G401 (cell line): ENCODE results near the gene FAM76A. TPM values are rescaled to one million over a fixed set of nuclear protein-coding genes. Genes with fewer than 3 reads are reported as not detected.

Experiments used
- total RNA-seq: library from RNA; depleted of rRNA; stranded (reverse); fragments of >200 nt; shearing (Covaris generic); gene quantifications from 2 replicates; pipeline ENCODE4 v1.2.3, GENCODE V29; 2014; rRNA removed

The FAM76A gene
- total RNA-seq, 1 experiment from 2014 or later: 13.6 TPM

Other genes starting within 250 kb of the FAM76A start
- gene WASF2, start 235.8 kb upstream of the FAM76A start, total RNA-seq: 10.4 and 14.2 TPM in 2 replicates
- gene AHDC1, start 121.8 kb upstream of the FAM76A start, total RNA-seq: 6.5 and 8.1 TPM in 2 replicates
- not detected in 2 replicates for gene FGR, start 90.8 kb upstream of the FAM76A start, total RNA-seq
- gene IFI6, start 53.8 kb upstream of the FAM76A start, total RNA-seq: 48.2 and 49.3 TPM in 2 replicates
- gene STX12, start 47.3 kb downstream of the FAM76A start, total RNA-seq: 13.3 and 18.6 TPM in 2 replicates
- gene PPP1R8, start 104.8 kb downstream of the FAM76A start, total RNA-seq: 69.1 and 70.6 TPM in 2 replicates
- 2.6 and 3.9 TPM in 2 replicates for gene THEMIS2, start 146.6 kb downstream of the FAM76A start, total RNA-seq
- 148 and 168 TPM in 2 replicates for gene RPA2, start 188.6 kb downstream of the FAM76A start, total RNA-seq
- gene SMPDL3B, start 209.0 kb downstream of the FAM76A start, total RNA-seq: 0.68 and 2.0 TPM in 2 replicates
- 0.78 TPM in 1 of 2 replicates, not detected in the other for gene XKR8, start 234.0 kb downstream of the FAM76A start, total RNA-seq